Measurements from ENCODE around the gene GNG4.

GNG4 gene

DNA sequence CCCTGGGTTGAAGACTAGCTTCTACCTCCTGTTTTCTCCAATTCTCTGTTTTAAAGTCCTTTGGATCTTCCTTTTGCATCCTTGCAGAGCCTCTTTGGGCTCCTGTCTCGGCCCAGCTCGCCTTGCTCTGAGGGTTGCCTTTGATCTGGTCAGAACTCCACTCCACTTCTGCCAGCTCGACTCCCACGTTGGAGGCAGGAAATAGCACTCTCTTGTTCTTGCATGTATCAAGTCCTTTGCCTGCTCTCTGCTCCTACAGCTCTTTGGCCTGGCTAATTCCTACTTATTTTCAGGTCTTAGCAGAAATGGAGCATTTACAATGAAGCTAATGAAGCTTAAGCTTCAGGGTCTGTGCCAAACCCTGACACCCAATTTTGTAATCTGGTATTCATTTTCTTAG, 124.3 kb downstream of the GNG4 start:
- no peak for DNase-seq

DNA sequence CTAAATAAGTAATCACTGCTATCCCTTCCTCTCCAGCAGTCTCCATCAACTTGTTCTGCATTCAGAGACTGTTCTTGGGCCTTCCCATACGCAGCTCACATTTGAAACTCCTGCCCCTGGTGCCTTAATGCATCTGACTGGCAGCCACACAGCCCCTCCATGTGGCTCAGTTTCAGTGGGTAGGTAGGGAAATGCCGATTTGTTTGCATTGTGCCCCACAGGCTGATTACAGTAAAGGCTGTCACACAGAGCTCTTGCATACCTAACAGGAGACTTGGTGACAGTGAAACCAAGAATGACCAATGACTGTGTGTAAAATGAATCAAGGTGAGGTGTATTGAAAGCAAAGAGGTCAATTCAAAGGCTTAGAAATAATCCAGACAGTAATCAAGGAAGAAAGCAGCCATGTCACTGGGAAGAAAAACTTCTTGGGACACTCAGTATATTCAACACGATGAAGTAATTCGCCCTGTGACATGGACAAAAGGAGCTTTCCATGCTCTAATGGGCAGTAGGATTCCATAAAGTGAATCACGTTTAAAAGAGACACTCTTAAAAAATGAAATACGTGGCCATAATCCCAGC, 132.6 kb downstream of the GNG4 start:
- DNase-seq: no peak

DNA sequence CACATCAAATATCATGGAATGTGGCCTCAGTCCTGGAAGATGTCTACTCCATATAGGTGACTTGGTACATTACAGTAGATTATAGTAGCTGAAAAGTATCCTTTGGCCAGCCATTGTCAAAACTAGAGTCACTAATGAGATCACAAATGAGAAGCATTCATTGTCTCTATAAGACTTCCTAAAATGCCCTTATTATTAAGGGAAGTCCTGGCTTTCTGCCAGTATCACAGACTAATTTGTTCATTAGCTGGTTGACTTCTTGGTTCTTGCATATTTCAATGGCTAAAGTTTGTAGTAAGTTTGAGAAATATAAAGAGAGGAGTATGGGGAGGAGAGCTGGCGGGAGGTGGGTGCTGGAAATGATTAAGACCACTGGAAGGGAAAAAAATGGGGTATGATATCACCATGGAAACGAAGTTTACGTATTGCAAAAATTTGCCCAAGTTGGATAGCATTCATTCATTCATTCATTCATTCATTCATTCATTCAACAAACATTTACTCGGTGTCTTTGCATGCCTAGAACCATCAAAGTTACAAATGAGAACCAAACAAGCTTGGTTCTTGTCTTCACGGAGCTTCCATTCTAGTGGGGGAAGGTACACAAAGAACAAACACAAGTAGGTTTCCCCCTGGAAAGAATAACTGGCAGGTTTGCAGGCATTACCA, 133.6 kb downstream of the GNG4 start:
- DNase-seq: no peak

DNA sequence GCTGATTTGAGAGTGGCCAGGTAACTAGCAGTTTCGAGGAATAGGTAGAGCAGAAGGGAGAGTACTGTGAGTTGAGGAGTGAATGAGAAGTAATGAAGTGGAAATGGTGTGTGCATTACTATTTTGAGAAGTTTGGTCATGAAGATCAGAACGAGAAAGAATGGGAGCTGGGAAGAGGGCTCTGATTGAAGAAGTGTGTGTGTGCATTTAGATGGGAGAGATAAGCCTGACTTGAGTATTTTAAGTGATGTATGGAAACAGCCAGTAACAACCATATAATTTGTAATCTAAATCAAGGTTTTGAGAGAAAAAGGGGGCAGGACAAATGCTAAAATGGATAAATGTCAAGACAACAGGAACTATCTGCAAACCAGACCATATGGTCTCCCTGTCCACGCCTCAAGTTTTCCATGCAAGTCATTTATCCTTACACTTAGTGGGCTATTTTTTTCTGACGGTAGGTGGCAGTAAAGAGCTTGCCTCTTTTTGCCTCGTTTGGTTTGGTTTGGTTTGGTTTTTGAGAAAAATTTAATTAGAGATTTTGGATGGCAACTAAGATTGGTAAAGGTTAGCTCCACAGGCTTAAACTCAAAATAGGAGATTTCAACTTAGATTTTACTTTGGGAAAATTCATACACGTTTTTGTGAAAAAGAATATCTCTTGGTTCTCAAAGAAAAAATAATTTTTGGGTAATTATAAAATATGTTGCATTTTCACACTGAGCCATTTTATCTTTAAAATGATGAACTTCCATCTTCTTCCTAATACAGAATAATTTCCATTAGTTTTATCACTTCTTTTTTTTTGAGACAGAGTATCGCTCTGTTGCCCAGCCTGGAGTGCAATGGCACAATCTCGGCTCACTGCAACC, 135.9 kb downstream of the GNG4 start:
- DNase-seq: peak; percentile 29

DNA sequence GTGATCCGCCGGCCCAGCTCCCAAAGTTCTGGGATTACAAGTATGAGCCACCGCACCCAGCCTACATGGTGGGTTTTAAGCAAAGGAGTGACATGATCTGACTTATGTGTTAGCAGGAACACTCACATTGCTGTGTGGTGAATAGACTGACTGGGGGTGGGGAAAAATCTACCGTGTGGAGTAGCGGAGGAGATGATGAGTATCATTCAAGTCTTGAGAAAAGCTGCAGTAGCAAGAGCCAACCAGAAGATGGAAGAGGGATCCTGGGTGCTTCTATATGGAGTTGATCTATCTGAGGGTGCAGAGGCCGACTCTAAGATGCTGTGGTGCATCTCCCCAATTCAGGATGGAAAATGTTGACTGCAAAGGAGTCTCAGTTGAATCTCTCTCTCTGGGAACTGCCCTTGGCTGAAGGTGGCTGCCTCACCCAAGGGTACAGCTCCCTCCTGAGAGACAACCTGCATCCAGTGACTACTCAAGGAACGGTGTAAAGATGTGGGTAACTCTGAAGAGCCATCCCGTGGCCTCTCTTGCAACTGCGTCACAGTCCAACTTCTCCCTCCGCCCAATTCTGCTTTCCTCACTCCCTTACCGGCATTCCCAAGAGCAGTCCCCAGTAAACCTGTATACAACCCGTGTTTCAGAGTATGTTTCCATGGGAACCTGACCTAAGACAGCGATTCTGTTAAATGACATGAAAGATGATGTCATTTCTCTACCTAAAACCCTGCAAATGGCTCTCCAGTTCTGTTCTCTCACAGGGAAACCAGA, 137.9 kb downstream of the GNG4 start:
- no peak for DNase-seq

DNA sequence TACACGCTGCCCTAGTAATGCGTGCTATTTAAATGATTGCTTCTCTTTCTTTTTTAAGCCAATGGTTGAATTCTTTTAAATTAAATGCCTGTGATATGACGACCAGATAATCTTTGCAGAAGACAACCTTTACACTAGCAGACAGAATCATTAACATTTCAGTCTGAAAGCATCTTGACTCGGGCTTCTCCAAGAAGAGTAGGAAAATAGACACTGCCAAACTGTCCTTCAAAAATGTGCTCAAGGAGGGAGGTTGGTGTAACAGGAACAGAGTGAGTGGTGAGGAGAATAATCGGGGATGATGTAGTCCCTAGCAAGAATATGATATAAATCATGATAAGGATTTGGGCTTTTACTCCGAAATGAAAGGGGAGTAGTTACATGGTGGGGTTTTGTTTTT, 138.8 kb downstream of the GNG4 start:
- no peak for DNase-seq

DNA sequence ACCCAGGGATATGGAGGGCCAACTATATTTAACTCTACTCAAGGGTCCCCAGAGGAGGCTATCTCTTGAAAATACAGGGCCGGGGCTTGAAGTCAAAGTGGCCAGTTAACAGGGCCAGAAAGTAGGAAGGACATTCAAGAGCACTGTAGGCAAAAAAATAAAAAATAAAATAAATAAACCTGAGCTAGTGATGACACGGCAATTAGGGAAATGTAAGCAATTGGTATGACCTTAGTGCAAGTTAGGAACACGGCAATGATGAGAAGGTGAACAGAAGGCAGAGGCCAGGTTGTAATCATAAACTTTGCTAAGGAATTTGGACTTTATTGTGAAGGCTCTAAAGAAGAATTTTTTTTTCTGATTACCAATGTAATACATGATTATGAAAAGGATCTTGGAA, 142.0 kb downstream of the GNG4 start:
- no peak for DNase-seq

DNA sequence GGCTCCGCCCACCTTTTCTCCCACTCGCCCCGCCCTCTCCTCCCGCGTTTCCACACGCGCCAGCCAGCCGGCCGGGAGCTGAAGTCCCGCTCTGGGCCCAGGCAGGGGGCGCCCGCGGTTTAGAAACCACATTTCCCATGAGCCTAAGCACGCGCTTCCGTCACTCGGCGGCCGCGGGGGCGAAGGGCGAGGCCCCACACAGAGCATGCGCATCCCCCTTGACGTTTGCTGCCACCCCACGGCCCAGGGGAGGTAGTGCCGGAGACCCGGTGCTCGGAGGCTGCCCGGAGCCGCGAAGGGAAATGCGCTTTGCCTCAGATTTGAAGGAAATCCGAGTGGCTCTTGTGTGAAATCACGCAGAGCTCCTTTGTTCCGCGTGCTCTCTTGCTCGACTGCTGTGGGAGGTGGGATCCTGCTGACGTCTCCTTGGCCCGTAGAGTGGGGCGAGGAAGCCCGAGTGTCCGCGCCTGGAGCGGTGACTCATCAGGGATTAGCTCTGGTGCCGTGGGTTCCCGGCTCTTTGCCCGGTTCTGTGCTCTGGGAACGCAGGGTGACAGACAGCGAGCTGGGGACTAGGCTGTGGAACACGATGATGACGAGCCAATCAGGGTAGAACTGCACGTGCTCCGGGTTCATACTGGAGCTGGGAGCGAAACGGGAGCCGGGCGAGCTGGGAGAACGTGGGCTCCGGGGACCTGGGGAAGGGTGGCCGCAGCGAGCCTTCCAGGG, 144.9 kb downstream of the GNG4 start:
- DNase-seq: peak; percentile 99

DNA sequence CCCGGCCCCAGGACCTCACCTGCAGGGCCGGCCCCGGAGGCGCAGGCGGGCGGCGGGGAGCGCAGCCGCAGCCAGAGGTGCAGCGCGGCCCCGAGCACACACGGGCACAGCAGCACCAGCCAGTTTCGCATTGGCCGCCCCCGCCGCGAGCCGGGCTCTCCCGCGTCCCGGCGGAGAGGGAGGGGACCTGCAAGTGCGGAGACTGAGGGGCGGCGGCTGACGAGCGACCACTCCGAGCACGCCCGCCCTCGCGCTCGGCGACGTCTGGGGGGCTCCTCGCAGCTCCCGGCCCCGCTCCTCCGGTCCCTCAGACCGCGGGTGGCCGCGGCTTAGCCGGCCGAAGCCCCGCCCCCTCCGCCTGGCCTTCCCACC, 145.5 kb downstream of the GNG4 start, which contains the start of gene B3GALNT2:
B3GALNT2 (minus strand) TSS at position 331 of the 372 bp plus-strand sequence; CDS start at position 131, 200 bp downstream.
- DNase-seq: no peak

DNA sequence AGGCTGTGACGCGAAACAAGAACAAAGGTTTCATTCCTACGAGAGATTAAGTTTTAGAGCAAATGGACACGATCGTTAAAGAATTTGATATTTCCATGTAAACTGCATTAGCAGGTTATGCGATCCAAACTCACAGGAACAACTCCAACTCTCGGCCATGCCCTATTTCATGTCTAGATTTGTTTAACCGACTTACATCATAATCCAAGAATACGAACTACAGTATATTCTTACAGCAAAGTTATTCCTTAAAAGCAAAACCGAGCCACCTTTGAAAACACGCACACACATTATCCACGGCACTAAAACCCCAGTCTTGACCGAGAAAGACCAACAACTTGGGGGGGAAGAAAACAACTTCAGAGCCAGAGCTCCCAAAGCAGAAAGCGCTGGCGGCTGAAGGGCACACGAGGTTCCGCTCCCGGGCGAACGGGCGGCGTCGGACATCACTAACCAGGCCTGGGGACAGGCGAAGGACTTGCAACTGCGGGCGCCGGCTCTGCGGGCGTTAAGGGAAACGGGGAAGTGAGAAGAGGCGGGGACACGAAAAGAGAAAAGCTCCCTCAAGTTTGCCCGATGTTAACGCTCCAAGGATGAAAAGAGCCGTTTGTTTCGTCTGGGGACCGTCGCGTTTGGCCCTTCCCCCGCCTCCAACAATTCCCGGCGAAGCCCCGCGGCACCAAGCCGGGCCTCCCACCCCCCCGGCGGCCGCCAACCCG, 146.0 kb downstream of the GNG4 start:
- peak; percentile 37 for DNase-seq

DNA sequence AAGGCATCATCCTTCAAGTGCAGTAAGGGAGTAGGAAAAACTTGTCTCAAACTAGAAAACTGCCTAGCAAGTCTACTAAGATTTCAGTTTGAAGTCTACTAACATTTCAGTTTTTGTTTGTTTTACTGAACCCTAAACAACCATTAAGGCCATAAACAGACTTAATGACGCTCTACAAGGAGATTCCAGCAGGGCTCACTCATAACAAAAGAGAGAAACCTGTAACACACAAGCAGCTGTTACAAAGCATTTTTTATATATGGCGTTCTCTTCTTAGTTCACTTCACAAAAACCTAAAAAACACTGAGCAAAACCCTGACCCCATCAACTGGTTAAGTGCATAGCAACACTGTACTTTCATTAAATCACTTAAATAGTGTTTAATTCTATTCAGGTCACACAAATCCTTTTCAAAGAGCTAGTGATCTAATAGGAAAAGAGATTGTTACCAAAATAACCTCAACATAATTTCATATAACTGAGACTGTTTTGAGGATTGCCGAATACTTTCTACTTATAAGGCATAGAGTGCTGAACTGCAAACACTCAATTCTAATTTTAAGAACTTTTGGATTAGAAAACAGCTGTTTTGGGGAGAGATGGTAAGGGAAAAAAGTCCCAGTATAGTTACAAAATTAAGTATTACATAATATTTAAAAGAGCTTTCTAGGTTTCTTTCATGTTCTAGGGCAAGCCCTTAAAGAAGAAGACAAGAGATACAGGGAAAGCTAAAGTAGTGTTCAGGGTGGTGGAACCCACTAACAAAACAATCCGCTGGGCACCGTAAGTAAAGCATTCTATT, 146.8 kb downstream of the GNG4 start:
- DNase-seq: no peak

DNA sequence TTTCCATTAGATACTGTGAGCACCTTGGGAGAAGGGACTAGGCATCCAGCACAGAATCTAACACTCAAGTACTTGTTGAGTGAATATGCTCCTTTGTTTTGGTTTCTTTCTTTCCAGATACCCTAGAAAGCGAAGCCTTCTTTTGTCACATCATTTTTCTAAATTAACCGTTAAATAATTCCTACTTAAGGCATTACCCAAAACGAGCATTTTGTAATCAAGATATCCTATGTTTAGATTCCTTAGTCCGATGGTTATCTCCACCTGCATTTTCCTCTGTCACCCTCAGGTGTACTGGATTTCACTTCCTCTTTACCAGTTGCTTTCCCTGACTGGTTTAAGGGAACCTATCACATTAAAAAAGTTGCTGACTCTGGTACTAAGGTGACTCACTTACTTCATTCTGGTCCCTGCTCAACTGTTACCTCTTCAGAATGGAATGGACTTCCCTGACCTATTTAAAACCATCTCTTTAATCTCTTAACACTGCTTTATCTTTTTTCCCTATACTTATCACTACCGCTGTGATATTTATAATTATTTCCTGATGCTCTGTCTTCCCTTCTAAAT, 148.5 kb downstream of the GNG4 start:
- DNase-seq: no peak
